Activated T-cell treated with anti-CD3 and anti-CD28 coated beads, Interleukin-2, amount 50 U/mL, for 72 hours (primary cell): ENCODE data around the gene RBPMS2. TPM values are rescaled to one million over a fixed set of nuclear protein-coding genes. Genes with fewer than 3 reads are reported as not detected.

Source experiments
- total RNA-seq, 2 donors: library from RNA; stranded (reverse); gene quantifications; one replicate each; pipeline ENCODE4 v1.2.3, GENCODE V29; 2022

RBPMS2 gene
- total RNA-seq, 2 donors from 2014 or later: 0.14 TPM; not detected in 1

Other genes with a start within 250 kb of the RBPMS2 start
- 10 to 100 TPM; 33.3 to 39.7 TPM for gene PIF1, start 50.1 kb upstream of the RBPMS2 start, total RNA-seq
- 10 to 100 TPM; 14.3 to 15.3 TPM for gene PLEKHO2, start 66.3 kb upstream of the RBPMS2 start, total RNA-seq
- 1 to 10 TPM; 7.2 to 8.4 TPM for gene ANKDD1A, start 136.3 kb upstream of the RBPMS2 start, total RNA-seq
- 10 to 100 TPM; 52.2 to 57.9 TPM for gene SPG21, start 214.3 kb upstream of the RBPMS2 start, total RNA-seq